Activated CD4-positive, alpha-beta memory T cell treated with anti-CD3 and anti-CD28 coated beads, Interleukin-2, amount 10 ng/mL, durations not matched to agents 7 days and 5 days (primary cell): Measurements from ENCODE around the gene PI16. TPM values are rescaled to one million over a fixed set of nuclear protein-coding genes. Genes with fewer than 3 reads are reported as not detected.

Experiments used
- CTCF ChIA-PET: fragments of 350-600 bp; sonication (Branson Sonifier 250); formaldehyde crosslinking; loops from one replicate; lab custom pipeline; 2021; ENCODE audit warnings: antibody characterized with exemption, inconsistent platforms; lab: Charles Lee
- POLR2A ChIA-PET: fragments of 350-600 bp; sonication (Branson Sonifier 250); formaldehyde crosslinking; loops from one replicate; lab custom pipeline; 2021; ENCODE audit warnings: antibody characterized with exemption; lab: Charles Lee
- DNase-seq: peaks from one replicate; pipeline ENCODE4 v3.0.0-alpha.2; 2020
- H3K27ac Mint-ChIP-seq: one replicate; pipeline ENCODE4 v1.8.0; 2021; ENCODE audit warnings: mild to moderate bottlenecking, mixed read lengths
- H3K27me3 Mint-ChIP-seq: one replicate; pipeline ENCODE4 v1.8.0; 2021; ENCODE audit warnings: mixed read lengths
- H3K36me3 Mint-ChIP-seq: one replicate; pipeline ENCODE4 v1.8.0; 2021; ENCODE audit warnings: low read depth, mixed read lengths
- H3K4me1 Mint-ChIP-seq: one replicate; pipeline ENCODE4 v1.8.0; 2021; ENCODE audit warnings: mixed read lengths
- H3K4me3 Mint-ChIP-seq: one replicate; pipeline ENCODE4 v1.8.0; 2021; ENCODE audit warnings: mild to moderate bottlenecking, mixed read lengths
- H3K9me3 Mint-ChIP-seq: one replicate; pipeline ENCODE4 v1.8.0; 2021; ENCODE audit warnings: mixed read lengths
- total RNA-seq, 2 experiments: library from RNA; stranded (reverse); gene quantifications; one replicate each; pipeline ENCODE4 v1.2.3, GENCODE V29; 2021

PI16 gene
- total RNA-seq, 2 experiments from 2014 or later, result 7.3 to 8.5 TPM

GRCh38 chr6:37008484-37009465 lies 54.2 kb downstream of the PI16 start:
- CTCF ChIA-PET, result interaction anchor here (0.7 to 3.2 kb wide), 3 partner anchors 8 to 11 kb away, joined by 3 to 28 read pairs (median 4); no protein-coding TSS in a partner anchor
- Mint-ChIP-seq H3K36me3 (no peaks in the 10 kb centered on the region), H3K4me1 (peaks cover 29% of the 10 kb centered on the region), H3K9me3 (no peaks in the 10 kb centered on the region), H3K27me3 (no peaks in the 10 kb centered on the region), H3K27ac (no peak overlapping the region), H3K4me3 (no peak overlapping the region)
- POLR2A ChIA-PET, result no interaction called here
- no peak for DNase-seq

- peaks cover 27% of the 10 kb centered on the region for H3K4me1 Mint-ChIP-seq
- ChIA-PET POLR2A (interaction anchor here (1.3 to 1.7 kb wide), 3 partner anchors 23 to 135 kb away, joined by 3 to 4 read pairs (median 3); partner anchors contain the start of gene MTCH1), CTCF (no interaction called here)
- H3K27ac Mint-ChIP-seq, result no peak overlapping the region
- H3K4me3 Mint-ChIP-seq, result no peak overlapping the region
- no peaks in the 10 kb centered on the region for H3K27me3 Mint-ChIP-seq
- no peaks in the 10 kb centered on the region for H3K9me3 Mint-ChIP-seq
- DNase-seq, result no peak
- no peaks in the 10 kb centered on the region for H3K36me3 Mint-ChIP-seq
These were observed 55.9 kb downstream of the PI16 start for GRCh38 chr6:37010402-37010892.

GRCh38 chr6:37011656-37012378 lies 57.3 kb downstream of the PI16 start:
- ChIA-PET CTCF (interaction anchor here (0.9 kb wide), 1 partner anchor 10 kb away, joined by 3 read pairs; no protein-coding TSS in a partner anchor), POLR2A (interaction anchor here (1.4 to 1.7 kb wide), 2 partner anchors 26 to 137 kb away, joined by 3 to 4 read pairs; partner anchors contain the start of gene MTCH1)
- no peaks in the 10 kb centered on the region for H3K27me3 Mint-ChIP-seq
- no peaks in the 10 kb centered on the region for H3K9me3 Mint-ChIP-seq
- H3K27ac Mint-ChIP-seq, result no peak overlapping the region
- no peak overlapping the region for H3K4me3 Mint-ChIP-seq
- H3K4me1 Mint-ChIP-seq, result peaks cover 14% of the 10 kb centered on the region
- no peaks in the 10 kb centered on the region for H3K36me3 Mint-ChIP-seq
- no peak for DNase-seq

GRCh38 chr6:37013516-37014491 lies 59.3 kb downstream of the PI16 start:
- Mint-ChIP-seq H3K4me3 (no peak overlapping the region), H3K36me3 (no peaks in the 10 kb centered on the region), H3K9me3 (no peaks in the 10 kb centered on the region), H3K4me1 (peaks cover 14% of the 10 kb centered on the region), H3K27me3 (no peaks in the 10 kb centered on the region), H3K27ac (no peak overlapping the region)
- POLR2A ChIA-PET, result interaction anchor here (1.0 kb wide), 1 partner anchor 27 kb away, joined by 3 read pairs; no protein-coding TSS in a partner anchor
- DNase-seq, result no peak
- CTCF ChIA-PET, result no interaction called here

Other genes starting within 250 kb of the PI16 start
- 1 to 10 TPM; 4.0 TPM for gene CPNE5, start 115.3 kb upstream of the PI16 start, total RNA-seq
- gene PPIL1, start 79.9 kb upstream of the PI16 start, total RNA-seq, result 10 to 100 TPM; 22.8 to 24.3 TPM
- 10 to 100 TPM; 51.8 to 53.8 TPM for gene C6orf89, start 68.8 kb upstream of the PI16 start, total RNA-seq
- 100 to 1,000 TPM; 131 TPM for gene MTCH1, start 31.5 kb downstream of the PI16 start, total RNA-seq
- gene FGD2, start 50.9 kb downstream of the PI16 start, total RNA-seq, result 1 to 10 TPM; 4.7 to 4.9 TPM
- gene PIM1, start 215.4 kb downstream of the PI16 start, total RNA-seq, result 100 to 1,000 TPM; 497 to 505 TPM